ENCODE measurements around the gene ANXA2R. TPM values are rescaled to one million over a fixed set of nuclear protein-coding genes. Genes with fewer than 3 reads are reported as not detected.

The ANXA2R gene
- total and polyA plus RNA-seq, 9 of the 15 experiments (the other 6 are each of a cell fraction or from before 2014, with no cell fraction given) = 2.1 to 4.8 (median 3.4) TPM

DNA sequence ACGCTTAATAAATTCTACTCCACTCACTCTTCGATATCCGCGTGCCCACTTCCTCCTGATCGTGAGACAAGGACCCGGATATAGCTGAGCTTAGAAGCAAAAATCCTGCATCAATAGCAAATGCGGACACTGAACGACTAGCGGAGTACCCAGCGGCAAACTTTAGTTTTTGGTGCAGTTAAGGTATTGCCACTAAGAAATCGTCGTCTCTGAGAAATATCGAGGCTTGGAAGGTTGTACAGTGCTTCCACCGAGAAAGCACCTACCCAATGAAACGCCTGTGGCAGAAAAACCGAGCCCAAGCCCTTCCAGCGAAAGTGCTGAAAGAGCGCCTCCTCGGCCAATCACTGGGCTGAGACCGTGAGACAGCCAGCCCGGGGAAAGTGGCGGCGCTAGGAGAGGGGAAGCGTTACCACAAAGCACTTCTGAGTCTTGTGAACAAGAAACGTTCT lies 32.2 kb downstream of the ANXA2R start (continued):
- TF ChIP-seq TOE1 (IDR thresholded peaks at IDR 0.05; ENCODE audit: borderline replicate concordance) (no peak), TOE1 (CRISPR knock-in tag; IDR thresholded peaks at IDR 0.05; ENCODE audit: borderline replicate concordance, low read depth) (no peak), HDGF (IDR thresholded peaks at IDR 0.05) (no peak), GATA2 (CRISPR knock-in tag; IDR thresholded peaks at IDR 0.05) (no peak), CBX2 (IDR thresholded peaks at IDR 0.05; ENCODE audit: insufficient read depth, low read length, poor library complexity, severe bottlenecking) (no peak), RFX7 (CRISPR knock-in tag; IDR thresholded peaks at IDR 0.05) (peak; percentile 52; the same call in 1 of the 2 replicates), MED1 (CRISPR knock-in tag; IDR thresholded peaks at IDR 0.05; ENCODE audit: borderline replicate concordance) (no peak), HDAC6 (IDR thresholded peaks at IDR 0.05; ENCODE audit: low read depth, low read length) (no peak), PHF8 (IDR thresholded peaks at IDR 0.05; ENCODE audit: borderline replicate concordance, low read length) (peak; percentile 58), CXXC5 (CRISPR knock-in tag; IDR thresholded peaks at IDR 0.05) (no peak), POLR2G (IDR thresholded peaks at IDR 0.05; ENCODE audit: low read depth, low read length) (peak; percentile 80), ZKSCAN3 (CRISPR knock-in tag; IDR thresholded peaks at IDR 0.05) (no peak), LEF1 (IDR thresholded peaks at IDR 0.05) (no peak), PHB (CRISPR knock-in tag; IDR thresholded peaks at IDR 0.05) (no peak), CBX3 (IDR thresholded peaks at IDR 0.05; ENCODE audit: borderline replicate concordance in 1 of 2, low read length in 2 of 2) (0 out of 3 replicates have a peak, but pooled peaks of 1 of the 2 experiments have one; percentile 7), SRF (CRISPR knock-in tag; IDR thresholded peaks at IDR 0.05) (no peak), NONO (IDR thresholded peaks at IDR 0.05; ENCODE audit: low read depth in 2 of 2, low read length in 1 of 2) (no peak), ZNF780A (CRISPR knock-in tag; IDR thresholded peaks at IDR 0.05) (no peak)
- TF ChIP-seq, protein P1, sequence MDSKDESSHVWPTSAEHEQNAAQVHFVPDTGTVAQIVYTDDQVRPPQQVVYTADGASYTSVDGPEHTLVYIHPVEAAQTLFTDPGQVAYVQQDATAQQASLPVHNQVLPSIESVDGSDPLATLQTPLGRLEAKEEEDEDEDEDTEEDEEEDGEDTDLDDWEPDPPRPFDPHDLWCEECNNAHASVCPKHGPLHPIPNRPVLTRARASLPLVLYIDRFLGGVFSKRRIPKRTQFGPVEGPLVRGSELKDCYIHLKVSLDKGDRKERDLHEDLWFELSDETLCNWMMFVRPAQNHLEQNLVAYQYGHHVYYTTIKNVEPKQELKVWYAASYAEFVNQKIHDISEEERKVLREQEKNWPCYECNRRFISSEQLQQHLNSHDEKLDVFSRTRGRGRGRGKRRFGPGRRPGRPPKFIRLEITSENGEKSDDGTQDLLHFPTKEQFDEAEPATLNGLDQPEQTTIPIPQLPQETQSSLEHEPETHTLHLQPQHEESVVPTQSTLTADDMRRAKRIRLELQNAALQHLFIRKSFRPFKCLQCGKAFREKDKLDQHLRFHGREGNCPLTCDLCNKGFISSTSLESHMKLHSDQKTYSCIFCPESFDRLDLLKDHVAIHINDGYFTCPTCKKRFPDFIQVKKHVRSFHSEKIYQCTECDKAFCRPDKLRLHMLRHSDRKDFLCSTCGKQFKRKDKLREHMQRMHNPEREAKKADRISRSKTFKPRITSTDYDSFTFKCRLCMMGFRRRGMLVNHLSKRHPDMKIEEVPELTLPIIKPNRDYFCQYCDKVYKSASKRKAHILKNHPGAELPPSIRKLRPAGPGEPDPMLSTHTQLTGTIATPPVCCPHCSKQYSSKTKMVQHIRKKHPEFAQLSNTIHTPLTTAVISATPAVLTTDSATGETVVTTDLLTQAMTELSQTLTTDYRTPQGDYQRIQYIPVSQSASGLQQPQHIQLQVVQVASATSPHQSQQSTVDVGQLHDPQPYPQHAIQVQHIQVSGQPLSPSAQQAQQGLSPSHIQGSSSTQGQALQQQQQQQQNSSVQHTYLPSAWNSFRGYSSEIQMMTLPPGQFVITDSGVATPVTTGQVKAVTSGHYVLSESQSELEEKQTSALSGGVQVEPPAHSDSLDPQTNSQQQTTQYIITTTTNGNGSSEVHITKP (IDR thresholded peaks at IDR 0.05; ENCODE audit: partially characterized antibody) = no peak
- TF ChIP-seq, protein P2, sequence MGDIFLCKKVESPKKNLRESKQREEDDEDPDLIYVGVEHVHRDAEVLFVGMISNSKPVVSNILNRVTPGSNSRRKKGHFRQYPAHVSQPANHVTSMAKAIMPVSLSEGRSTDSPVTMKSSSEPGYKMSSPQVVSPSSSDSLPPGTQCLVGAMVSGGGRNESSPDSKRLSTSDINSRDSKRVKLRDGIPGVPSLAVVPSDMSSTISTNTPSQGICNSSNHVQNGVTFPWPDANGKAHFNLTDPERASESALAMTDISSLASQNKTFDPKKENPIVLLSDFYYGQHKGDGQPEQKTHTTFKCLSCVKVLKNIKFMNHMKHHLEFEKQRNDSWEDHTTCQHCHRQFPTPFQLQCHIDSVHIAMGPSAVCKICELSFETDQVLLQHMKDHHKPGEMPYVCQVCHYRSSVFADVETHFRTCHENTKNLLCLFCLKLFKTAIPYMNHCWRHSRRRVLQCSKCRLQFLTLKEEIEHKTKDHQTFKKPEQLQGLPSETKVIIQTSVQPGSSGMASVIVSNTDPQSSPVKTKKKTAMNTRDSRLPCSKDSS (IDR thresholded peaks at IDR 0.05; ENCODE audit: low read depth, partially characterized antibody) = no peak
- TF ChIP-seq, protein P3, sequence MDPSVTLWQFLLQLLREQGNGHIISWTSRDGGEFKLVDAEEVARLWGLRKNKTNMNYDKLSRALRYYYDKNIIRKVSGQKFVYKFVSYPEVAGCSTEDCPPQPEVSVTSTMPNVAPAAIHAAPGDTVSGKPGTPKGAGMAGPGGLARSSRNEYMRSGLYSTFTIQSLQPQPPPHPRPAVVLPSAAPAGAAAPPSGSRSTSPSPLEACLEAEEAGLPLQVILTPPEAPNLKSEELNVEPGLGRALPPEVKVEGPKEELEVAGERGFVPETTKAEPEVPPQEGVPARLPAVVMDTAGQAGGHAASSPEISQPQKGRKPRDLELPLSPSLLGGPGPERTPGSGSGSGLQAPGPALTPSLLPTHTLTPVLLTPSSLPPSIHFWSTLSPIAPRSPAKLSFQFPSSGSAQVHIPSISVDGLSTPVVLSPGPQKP (CRISPR knock-in tag; IDR thresholded peaks at IDR 0.05) = no peak

All from K562 (cell line).